ENCODE data around the gene AVPI1.
"Not testable (repeated sequence)": the region's sequence is repeated elsewhere in the genome, so short reads cannot be mapped to it uniquely, and the experiment has no call there.

The AVPI1 gene

GRCh38 chr10:97647556-97647955 lies 39.5 kb downstream of the AVPI1 start:
- Histone ChIP-seq H4K20me1 (ENCODE audit: low read depth, low read length) (no peaks in the 10 kb centered on the region), H3K27me3 (ENCODE audit: low read length) (no peaks in the 10 kb centered on the region), H3K4me2 (ENCODE audit: low read depth, low read length, poor library complexity, severe bottlenecking) (no peak overlapping the region), H3K36me3 (ENCODE audit: low read length) (no peaks in the 10 kb centered on the region), H2AFZ (ENCODE audit: low read depth, low read length, severe bottlenecking) (no peak overlapping the region), H3K9me3 (ENCODE audit: insufficient read depth, low read length) (no peaks in the 10 kb centered on the region), H3K9ac (ENCODE audit: low read length) (no peak overlapping the region), H3K4me3 (ENCODE audit: insufficient read depth, low read length, poor library complexity, severe bottlenecking) (no peak overlapping the region), H3F3A (ENCODE audit: insufficient read depth) (no peaks in the 10 kb centered on the region), H3K9me2 (replicated peaks; ENCODE audit: insufficient read depth, low read length) (no peaks in the 10 kb centered on the region), H3K79me2 (ENCODE audit: insufficient read depth, low read length) (peaks cover 18% of the 10 kb centered on the region; the same call in 1 of the 2 replicates), H3K27ac (ENCODE audit: low read depth, low read length) (no peak overlapping the region)
- TF ChIP-seq, protein P1, sequence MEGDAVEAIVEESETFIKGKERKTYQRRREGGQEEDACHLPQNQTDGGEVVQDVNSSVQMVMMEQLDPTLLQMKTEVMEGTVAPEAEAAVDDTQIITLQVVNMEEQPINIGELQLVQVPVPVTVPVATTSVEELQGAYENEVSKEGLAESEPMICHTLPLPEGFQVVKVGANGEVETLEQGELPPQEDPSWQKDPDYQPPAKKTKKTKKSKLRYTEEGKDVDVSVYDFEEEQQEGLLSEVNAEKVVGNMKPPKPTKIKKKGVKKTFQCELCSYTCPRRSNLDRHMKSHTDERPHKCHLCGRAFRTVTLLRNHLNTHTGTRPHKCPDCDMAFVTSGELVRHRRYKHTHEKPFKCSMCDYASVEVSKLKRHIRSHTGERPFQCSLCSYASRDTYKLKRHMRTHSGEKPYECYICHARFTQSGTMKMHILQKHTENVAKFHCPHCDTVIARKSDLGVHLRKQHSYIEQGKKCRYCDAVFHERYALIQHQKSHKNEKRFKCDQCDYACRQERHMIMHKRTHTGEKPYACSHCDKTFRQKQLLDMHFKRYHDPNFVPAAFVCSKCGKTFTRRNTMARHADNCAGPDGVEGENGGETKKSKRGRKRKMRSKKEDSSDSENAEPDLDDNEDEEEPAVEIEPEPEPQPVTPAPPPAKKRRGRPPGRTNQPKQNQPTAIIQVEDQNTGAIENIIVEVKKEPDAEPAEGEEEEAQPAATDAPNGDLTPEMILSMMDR (IDR thresholded peaks at IDR 0.05; ENCODE audit: insufficient read depth, low read length, poor library complexity, severe bottlenecking): no peak
- TF ChIP-seq EZH2phosphoT487 (conservative IDR thresholded peaks at IDR 0.05; ENCODE audit: low read length): no peak

- Histone ChIP-seq H3K27me3 (ENCODE audit: low read length) (no peaks in the 10 kb centered on the region), H3K36me3 (ENCODE audit: low read length) (no peaks in the 10 kb centered on the region), H3K9ac (ENCODE audit: low read length) (no peak overlapping the region), H3K9me3 (ENCODE audit: insufficient read depth, low read length) (no peaks in the 10 kb centered on the region), H3K27ac (ENCODE audit: low read depth, low read length) (no peak overlapping the region), H3K4me2 (ENCODE audit: low read depth, low read length, poor library complexity, severe bottlenecking) (no peak overlapping the region), H2AFZ (ENCODE audit: low read depth, low read length, severe bottlenecking) (no peak overlapping the region), H3K79me2 (ENCODE audit: insufficient read depth, low read length) (peaks cover 27% of the 10 kb centered on the region; the same call in 1 of the 2 replicates), H3K9me2 (replicated peaks; ENCODE audit: insufficient read depth, low read length) (no peaks in the 10 kb centered on the region), H4K20me1 (ENCODE audit: low read depth, low read length) (no peaks in the 10 kb centered on the region), H3K4me3 (ENCODE audit: insufficient read depth, low read length, poor library complexity, severe bottlenecking) (no peak overlapping the region), H3F3A (ENCODE audit: insufficient read depth) (no peaks in the 10 kb centered on the region)
- TF ChIP-seq, protein P1 (IDR thresholded peaks at IDR 0.05; ENCODE audit: insufficient read depth, low read length, poor library complexity, severe bottlenecking): no peak
- TF ChIP-seq EZH2phosphoT487 (conservative IDR thresholded peaks at IDR 0.05; ENCODE audit: low read length): no peak
Observed at GRCh38 chr10:97644936-97645335, 42.1 kb downstream of the AVPI1 start.

- TF ChIP-seq, protein P1 (IDR thresholded peaks at IDR 0.05; ENCODE audit: insufficient read depth, low read length, poor library complexity, severe bottlenecking): no peak
- TF ChIP-seq EZH2phosphoT487 (conservative IDR thresholded peaks at IDR 0.05; ENCODE audit: low read length): no peak
- H3K79me2 ChIP-seq (ENCODE audit: insufficient read depth, low read length): peaks cover 16% of the 10 kb centered on the region; the same call in 1 of the 2 replicates
- no peaks in the 10 kb centered on the region for H3K36me3 ChIP-seq (ENCODE audit: low read length)
Observed at GRCh38 chr10:97643441-97643985, 43.5 kb downstream of the AVPI1 start.

DNA sequence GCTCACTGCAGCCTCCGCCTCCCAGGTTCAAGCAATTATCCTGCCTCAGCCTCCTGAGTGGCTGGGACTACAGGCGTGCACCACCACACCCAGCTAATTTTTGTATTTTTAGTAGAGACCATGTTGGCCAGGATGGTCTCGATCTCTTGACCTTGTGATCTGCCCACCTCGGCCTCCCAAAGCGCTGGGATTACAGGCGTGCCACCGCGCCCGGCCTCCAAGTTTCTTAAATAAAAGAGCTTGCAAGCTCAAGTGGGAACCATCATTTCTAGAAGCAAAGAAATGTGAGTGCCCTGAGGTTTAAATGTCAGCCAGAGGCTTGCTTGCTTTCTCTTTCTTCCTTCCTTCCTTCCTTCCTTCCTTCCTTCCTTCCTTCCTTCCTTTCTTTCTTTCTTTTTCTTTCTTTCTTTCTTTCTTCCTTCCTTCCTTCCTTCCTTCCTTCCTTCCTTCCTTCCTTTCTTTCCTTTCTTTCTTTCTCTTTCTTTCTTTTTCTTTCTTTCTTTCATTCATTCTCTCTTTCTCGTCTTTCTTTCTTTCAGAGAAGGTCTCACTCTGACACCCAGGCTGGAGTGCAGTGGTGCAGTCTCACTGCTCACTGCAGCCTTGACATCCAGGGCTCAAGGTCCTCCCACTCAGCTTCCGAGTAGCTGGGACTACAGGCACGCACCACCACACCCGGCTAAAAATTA lies 44.4 kb downstream of the AVPI1 start:
- not testable (repeated sequence) for H3K27me3 ChIP-seq (ENCODE audit: low read length); H3K27ac ChIP-seq (ENCODE audit: low read depth, low read length); H3K4me2 ChIP-seq (ENCODE audit: low read depth, low read length, poor library complexity, severe bottlenecking); H3F3A ChIP-seq (ENCODE audit: insufficient read depth); H2AFZ ChIP-seq (ENCODE audit: low read depth, low read length, severe bottlenecking); H3K9me2 ChIP-seq (replicated peaks; ENCODE audit: insufficient read depth, low read length); H3K9me3 ChIP-seq (ENCODE audit: insufficient read depth, low read length); H3K4me3 ChIP-seq (ENCODE audit: insufficient read depth, low read length, poor library complexity, severe bottlenecking); H3K9ac ChIP-seq (ENCODE audit: low read length); H3K36me3 ChIP-seq (ENCODE audit: low read length); H4K20me1 ChIP-seq (ENCODE audit: low read depth, low read length)
- peaks cover 11% of the 10 kb centered on the region; the same call in 1 of the 2 replicates for H3K79me2 ChIP-seq (ENCODE audit: insufficient read depth, low read length)

More at GRCh38 chr10:97643441-97643985, 43.5 kb downstream of the AVPI1 start:
- no peaks in the 10 kb centered on the region for H3F3A ChIP-seq (ENCODE audit: insufficient read depth)
- H3K9me2 ChIP-seq (replicated peaks; ENCODE audit: insufficient read depth, low read length): no peaks in the 10 kb centered on the region
- no peak overlapping the region for H3K4me2 ChIP-seq (ENCODE audit: low read depth, low read length, poor library complexity, severe bottlenecking)
- no peaks in the 10 kb centered on the region for H4K20me1 ChIP-seq (ENCODE audit: low read depth, low read length)
- H3K9me3 ChIP-seq (ENCODE audit: insufficient read depth, low read length): no peaks in the 10 kb centered on the region
- H3K27ac ChIP-seq (ENCODE audit: low read depth, low read length): no peak overlapping the region
- H3K27me3 ChIP-seq (ENCODE audit: low read length): no peaks in the 10 kb centered on the region
- no peak overlapping the region for H3K9ac ChIP-seq (ENCODE audit: low read length)
- no peak overlapping the region for H3K4me3 ChIP-seq (ENCODE audit: insufficient read depth, low read length, poor library complexity, severe bottlenecking)
- H2AFZ ChIP-seq (ENCODE audit: low read depth, low read length, severe bottlenecking): no peak overlapping the region
